GF-D8 (cell line): Measurements from ENCODE around the gene SMPD1.

ENCODE experiments used
- DNase-seq: peaks from one replicate; lab custom pipeline; 2025; lab: John Stamatoyannopoulos, UW

SMPD1 gene

GRCh38 chr11:6415797-6416196 lies 25.5 kb downstream of the SMPD1 start:
- no peak for DNase-seq

GRCh38 chr11:6417907-6418556 lies 27.8 kb downstream of the SMPD1 start:
- no peak for DNase-seq

GRCh38 chr11:6418557-6419008 lies 28.3 kb downstream of the SMPD1 start:
- no peak for DNase-seq

GRCh38 chr11:6419009-6419631 lies 28.8 kb downstream of the SMPD1 start, which contains the start of gene APBB1:
Gene APBB1, minus strand, starts transcription at chr11:6419094. Its CDS starts 7,747 bp downstream, at chr11:6411347.
- no peak for DNase-seq

GRCh38 chr11:6420677-6421076 lies 30.4 kb downstream of the SMPD1 start:
- no peak for DNase-seq

- no peak for DNase-seq
Measured at GRCh38 chr11:6427516-6427915, 37.2 kb downstream of the SMPD1 start.

GRCh38 chr11:6431861-6432260 lies 41.6 kb downstream of the SMPD1 start:
- DNase-seq, result no peak

GRCh38 chr11:6433998-6434660 lies 43.9 kb downstream of the SMPD1 start:
- no peak for DNase-seq

GRCh38 chr11:6437423-6437822 lies 47.1 kb downstream of the SMPD1 start:
- no peak for DNase-seq

- peak; percentile 15 for DNase-seq
Measured at GRCh38 chr11:6437993-6438392, 47.7 kb downstream of the SMPD1 start.

GRCh38 chr11:6438979-6439571 lies 48.8 kb downstream of the SMPD1 start:
- DNase-seq, result peak; percentile 9

GRCh38 chr11:6440906-6441358 lies 50.7 kb downstream of the SMPD1 start, which contains the start of gene HPX:
Gene HPX, minus strand, starts transcription at chr11:6440987. Its CDS starts 24 bp downstream, at chr11:6440963.
- DNase-seq, result no peak

GRCh38 chr11:6442441-6442840 lies 52.2 kb downstream of the SMPD1 start:
- no peak for DNase-seq

- DNase-seq, result no peak
Measured at GRCh38 chr11:6443269-6444003, 53.2 kb downstream of the SMPD1 start.
